ENCODE results near the gene PFAS.

DNA sequence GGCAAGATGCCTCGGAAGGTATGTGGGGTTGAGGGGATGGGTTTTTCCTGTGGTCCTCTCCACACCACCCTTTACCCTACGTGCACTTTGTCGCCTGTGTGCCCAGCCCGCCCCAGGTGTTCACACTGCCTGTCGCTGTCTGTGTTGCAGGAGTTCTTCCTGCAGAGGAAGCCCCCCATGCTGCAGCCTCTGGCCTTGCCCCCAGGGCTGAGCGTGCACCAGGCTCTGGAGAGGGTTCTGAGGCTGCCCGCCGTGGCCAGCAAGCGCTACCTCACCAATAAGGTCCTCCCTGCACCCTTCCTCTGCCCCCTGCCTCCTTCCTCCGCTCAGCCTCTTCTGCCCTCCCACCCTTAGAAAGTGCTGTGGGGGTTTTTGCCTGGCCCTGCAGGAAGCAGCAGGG lies 15.2 kb downstream of the PFAS start:
- TF ChIP-seq POLR2A (IDR thresholded peaks at IDR 0.05), result no peak
- TF ChIP-seq, protein P1, sequence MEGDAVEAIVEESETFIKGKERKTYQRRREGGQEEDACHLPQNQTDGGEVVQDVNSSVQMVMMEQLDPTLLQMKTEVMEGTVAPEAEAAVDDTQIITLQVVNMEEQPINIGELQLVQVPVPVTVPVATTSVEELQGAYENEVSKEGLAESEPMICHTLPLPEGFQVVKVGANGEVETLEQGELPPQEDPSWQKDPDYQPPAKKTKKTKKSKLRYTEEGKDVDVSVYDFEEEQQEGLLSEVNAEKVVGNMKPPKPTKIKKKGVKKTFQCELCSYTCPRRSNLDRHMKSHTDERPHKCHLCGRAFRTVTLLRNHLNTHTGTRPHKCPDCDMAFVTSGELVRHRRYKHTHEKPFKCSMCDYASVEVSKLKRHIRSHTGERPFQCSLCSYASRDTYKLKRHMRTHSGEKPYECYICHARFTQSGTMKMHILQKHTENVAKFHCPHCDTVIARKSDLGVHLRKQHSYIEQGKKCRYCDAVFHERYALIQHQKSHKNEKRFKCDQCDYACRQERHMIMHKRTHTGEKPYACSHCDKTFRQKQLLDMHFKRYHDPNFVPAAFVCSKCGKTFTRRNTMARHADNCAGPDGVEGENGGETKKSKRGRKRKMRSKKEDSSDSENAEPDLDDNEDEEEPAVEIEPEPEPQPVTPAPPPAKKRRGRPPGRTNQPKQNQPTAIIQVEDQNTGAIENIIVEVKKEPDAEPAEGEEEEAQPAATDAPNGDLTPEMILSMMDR (IDR thresholded peaks at IDR 0.05), result no peak

All from Peyer's patch (tissue), 4 donors.